ENCODE results near the gene MICAL2.
A peak's percentile ranks its signal among the peaks of the same experiment; 100 is the strongest.

MICAL2 gene

DNA sequence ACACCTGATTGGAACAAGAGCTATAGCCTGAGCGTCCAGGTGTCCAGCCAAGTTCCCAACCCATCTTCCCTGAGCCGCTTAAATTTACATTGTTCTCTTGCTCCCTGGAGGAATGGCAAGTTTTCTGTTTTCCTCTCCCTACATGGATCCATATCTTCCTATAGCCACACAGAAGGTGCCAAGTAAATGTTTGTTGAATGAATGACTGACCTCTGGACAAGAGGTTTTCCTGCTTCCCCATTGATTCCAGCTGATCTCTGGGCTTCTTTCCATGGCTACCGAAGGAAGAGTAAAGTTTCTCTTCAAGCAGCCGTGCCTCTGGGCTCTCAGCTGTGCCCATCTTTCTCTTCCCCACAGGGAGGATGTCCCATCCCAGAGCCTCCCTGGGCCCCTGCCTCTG lies 107.5 kb downstream of the MICAL2 start:
- no peaks in the 10 kb centered on the region; the same call in 1 of the 2 replicates for H3K4me1 ChIP-seq (ENCODE audit: control insufficient read depth, insufficient read depth, low read length)
- no peak overlapping the region for H3K27ac ChIP-seq (ENCODE audit: extremely low read depth, low read depth, low read length)
- TF ChIP-seq ZNF426 (tag by site-specific recombination; IDR thresholded peaks at IDR 0.05) (no peak), ZNF416 (tag by site-specific recombination; IDR thresholded peaks at IDR 0.05) (no peak), ZNF837 (tag by site-specific recombination; IDR thresholded peaks at IDR 0.05) (no peak), ZNF37A (tag by site-specific recombination; IDR thresholded peaks at IDR 0.05) (no peak), ZNF214 (tag by site-specific recombination; IDR thresholded peaks at IDR 0.05; ENCODE audit: borderline replicate concordance) (no peak), MEIS1 (CRISPR knock-in tag; IDR thresholded peaks at IDR 0.05; ENCODE audit: borderline replicate concordance) (no peak), ZNF449 (tag by site-specific recombination; IDR thresholded peaks at IDR 0.05) (no peak), KLF7 (tag by site-specific recombination; IDR thresholded peaks at IDR 0.05; ENCODE audit: borderline replicate concordance) (no peak), ZNF19 (tag by site-specific recombination; IDR thresholded peaks at IDR 0.05; ENCODE audit: low read depth) (no peak), BCL11B (tag by site-specific recombination; IDR thresholded peaks at IDR 0.05; ENCODE audit: low read depth) (no peak), ZNF341 (tag by site-specific recombination; IDR thresholded peaks at IDR 0.05; ENCODE audit: low read depth) (no peak)
- ChIA-PET POLR2A (no interaction called here), CTCF (no interaction called here)
- H3K36me3 ChIP-seq (ENCODE audit: control insufficient read depth in 2 of 2, insufficient read depth in 1 of 2, low read length in 2 of 2): peaks cover 0 to 9% of the 10 kb centered on the region in 2 experiments; a peak in 1 of 3 replicates
- no peaks in the 10 kb centered on the region for H3K9me3 ChIP-seq (ENCODE audit: control insufficient read depth, insufficient read depth, low read depth, low read length)
- H3K4me3 ChIP-seq (ENCODE audit: low read depth, low read length): no peak overlapping the region

DNA sequence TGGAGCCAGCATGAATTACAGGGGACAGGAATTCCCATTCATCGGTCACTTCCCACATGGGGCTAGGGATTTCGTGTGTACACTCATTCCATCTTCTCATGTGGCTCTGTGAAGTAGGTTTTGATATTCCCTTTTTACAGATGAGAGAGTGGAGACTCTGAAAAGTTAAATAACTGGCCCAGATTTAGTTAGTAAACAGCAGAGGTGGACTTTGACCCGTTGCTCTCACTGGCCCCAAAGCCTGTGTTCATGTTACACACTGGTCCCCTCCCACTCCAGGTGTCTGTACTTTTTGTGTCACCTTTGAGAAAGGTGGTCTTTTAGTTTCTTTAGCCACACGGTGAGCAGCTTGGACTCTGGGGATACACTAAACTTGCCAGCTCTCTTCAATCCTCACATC lies 108.5 kb downstream of the MICAL2 start:
- H3K9me3 ChIP-seq (ENCODE audit: control insufficient read depth, insufficient read depth, low read depth, low read length): no peaks in the 10 kb centered on the region
- H3K27ac ChIP-seq (ENCODE audit: extremely low read depth, low read depth, low read length): no peak overlapping the region
- no peaks in the 10 kb centered on the region; the same call in 1 of the 2 replicates for H3K4me1 ChIP-seq (ENCODE audit: control insufficient read depth, insufficient read depth, low read length)
- no peak for TF ChIP-seq ZNF114 (tag by site-specific recombination; IDR thresholded peaks at IDR 0.05)
- TF ChIP-seq ZNF274 (IDR thresholded peaks at IDR 0.05; ENCODE audit: low read length): no peak
- no peak for TF ChIP-seq ZNF274 (tag by site-specific recombination; IDR thresholded peaks at IDR 0.05; ENCODE audit: borderline replicate concordance)
- TF ChIP-seq, protein P1, sequence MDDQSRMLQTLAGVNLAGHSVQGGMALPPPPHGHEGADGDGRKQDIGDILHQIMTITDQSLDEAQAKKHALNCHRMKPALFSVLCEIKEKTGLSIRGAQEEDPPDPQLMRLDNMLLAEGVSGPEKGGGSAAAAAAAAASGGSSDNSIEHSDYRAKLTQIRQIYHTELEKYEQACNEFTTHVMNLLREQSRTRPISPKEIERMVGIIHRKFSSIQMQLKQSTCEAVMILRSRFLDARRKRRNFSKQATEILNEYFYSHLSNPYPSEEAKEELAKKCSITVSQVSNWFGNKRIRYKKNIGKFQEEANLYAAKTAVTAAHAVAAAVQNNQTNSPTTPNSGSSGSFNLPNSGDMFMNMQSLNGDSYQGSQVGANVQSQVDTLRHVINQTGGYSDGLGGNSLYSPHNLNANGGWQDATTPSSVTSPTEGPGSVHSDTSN (CRISPR knock-in tag; IDR thresholded peaks at IDR 0.05): no peak
- H3K36me3 ChIP-seq (ENCODE audit: control insufficient read depth in 2 of 2, insufficient read depth in 1 of 2, low read length in 2 of 2): peaks cover 0 to 9% of the 10 kb centered on the region in 2 experiments; a peak in 1 of 3 replicates
- ChIA-PET POLR2A (interaction anchor here (1.1 to 1.2 kb wide), 2 partner anchors 11 to 109 kb away, joined by 3 read pairs; partner anchors contain the start of gene MICAL2), CTCF (no interaction called here)
- H3K4me3 ChIP-seq (ENCODE audit: low read depth, low read length): no peak overlapping the region

DNA sequence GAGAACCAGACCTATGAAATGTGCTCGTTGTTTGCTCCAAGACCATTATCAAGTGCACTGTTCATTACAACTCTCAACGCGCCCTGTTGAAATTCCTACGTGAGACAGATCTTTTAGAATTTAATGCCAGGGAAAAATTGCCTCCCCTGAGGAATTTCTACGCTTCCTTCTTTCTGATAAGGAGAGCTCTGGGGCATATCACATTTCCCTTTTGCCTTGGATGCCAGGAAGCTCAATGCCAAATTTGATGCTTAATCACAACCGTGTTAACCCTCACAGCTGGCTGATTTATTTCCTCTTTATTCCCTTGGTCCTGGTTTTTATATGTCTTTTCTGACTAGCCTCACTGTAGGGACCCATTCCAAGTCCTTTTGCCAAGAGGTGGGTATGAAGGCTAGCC lies 109.4 kb downstream of the MICAL2 start:
- POLR2A ChIA-PET: interaction anchor here (1.0 to 1.9 kb wide), 4 partner anchors 12 to 110 kb away, joined by 3 to 6 read pairs (median 3); partner anchors contain the start of gene MICAL2
- no peak for TF ChIP-seq EGR2 (tag by site-specific recombination; IDR thresholded peaks at IDR 0.05; ENCODE audit: low read depth)
- no peak for TF ChIP-seq ZNF529 (tag by site-specific recombination; IDR thresholded peaks at IDR 0.05; ENCODE audit: insufficient replicate concordance)
- no peak for TF ChIP-seq ZNF670 (tag by site-specific recombination; IDR thresholded peaks at IDR 0.05; ENCODE audit: low read depth)
- 0 out of 2 replicates have a peak, but pooled peaks have one; percentile 11 for TF ChIP-seq PRDM6 (tag by site-specific recombination; IDR thresholded peaks at IDR 0.05)
- no peak for TF ChIP-seq SP7 (tag by site-specific recombination; IDR thresholded peaks at IDR 0.05)
- TF ChIP-seq KLF8 (tag by site-specific recombination; IDR thresholded peaks at IDR 0.05): no peak
- no peak for TF ChIP-seq ZBTB1 (tag by site-specific recombination; IDR thresholded peaks at IDR 0.05)
- TF ChIP-seq, protein P2, sequence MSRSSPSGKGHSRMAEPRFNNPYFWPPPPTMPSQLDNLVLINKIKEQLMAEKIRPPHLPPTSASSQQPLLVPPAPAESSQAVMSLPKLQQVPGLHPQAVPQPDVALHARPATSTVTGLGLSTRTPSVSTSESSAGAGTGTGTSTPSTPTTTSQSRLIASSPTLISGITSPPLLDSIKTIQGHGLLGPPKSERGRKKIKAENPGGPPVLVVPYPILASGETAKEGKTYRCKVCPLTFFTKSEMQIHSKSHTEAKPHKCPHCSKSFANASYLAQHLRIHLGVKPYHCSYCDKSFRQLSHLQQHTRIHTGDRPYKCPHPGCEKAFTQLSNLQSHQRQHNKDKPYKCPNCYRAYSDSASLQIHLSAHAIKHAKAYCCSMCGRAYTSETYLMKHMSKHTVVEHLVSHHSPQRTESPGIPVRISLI (tag by site-specific recombination; IDR thresholded peaks at IDR 0.05): no peak
- peaks cover 0 to 9% of the 10 kb centered on the region in 2 experiments; a peak in 1 of 3 replicates for H3K36me3 ChIP-seq (ENCODE audit: control insufficient read depth in 2 of 2, insufficient read depth in 1 of 2, low read length in 2 of 2)
- CTCF ChIA-PET: interaction anchor here (0.6 to 2.7 kb wide), 4 partner anchors 17 to 169 kb away, joined by 3 to 12 read pairs (median 3); no protein-coding TSS in a partner anchor
- no peak overlapping the region for H3K27ac ChIP-seq (ENCODE audit: extremely low read depth, low read depth, low read length)
- H3K9me3 ChIP-seq (ENCODE audit: control insufficient read depth, insufficient read depth, low read depth, low read length): no peaks in the 10 kb centered on the region
- no peak overlapping the region for H3K4me3 ChIP-seq (ENCODE audit: low read depth, low read length)
- H3K4me1 ChIP-seq (ENCODE audit: control insufficient read depth, insufficient read depth, low read length): no peaks in the 10 kb centered on the region; the same call in 1 of the 2 replicates

Measured in HEK293 (cell line).